IMR-90 (cell line): Measurements from ENCODE around the gene HRH1. TPM values are rescaled to one million over a fixed set of nuclear protein-coding genes. Genes with fewer than 3 reads are reported as not detected.

ENCODE experiments used
- ATAC-seq: fragments of 200-7000 bp; cut with Tn5 transposase; 2 replicates; pipeline ENCODE4 v1.9.1; 2020; ENCODE audit warnings: low read depth, mild to moderate bottlenecking, moderate library complexity
- BruUV-seq: library from RNA; stranded (reverse); fragments of 400-500 nt; replicated peaks from 2 replicates; lab custom pipeline; 2021; lab: Mats Ljungman, UMichigan
- CTCF ChIA-PET: fragments of 300-600 bp; formaldehyde crosslinking; extraction: SDS; loops from one replicate; lab custom pipeline; 2021; ENCODE audit warnings: antibody characterized with exemption; lab: Yijun Ruan, JAX
- POLR2A ChIA-PET: fragments of 300-600 bp; sonication (Branson Sonifier 250); formaldehyde crosslinking; loops from one replicate; lab custom pipeline; 2022; ENCODE audit warnings: antibody characterized with exemption; ENCODE audit not compliant: unreplicated experiment; lab: Charles Lee
- DNase-seq: peaks from one replicate; pipeline ENCODE4 v3.0.0; 2013
- H2AFZ ChIP-seq: replicated peaks from 2 replicates; pipeline ENCODE3; 2013; ENCODE audit warnings: low read length, mild to moderate bottlenecking; ENCODE audit not compliant: poor library complexity
- H2AK5ac ChIP-seq: 2 replicates; pipeline ENCODE4 v1.6.1; 2013; ENCODE audit warnings: low read depth, low read length, inconsistent platforms
- H2AK9ac ChIP-seq: replicated peaks from 2 replicates; pipeline ENCODE3; 2013; ENCODE audit warnings: mild to moderate bottlenecking, low read depth, low read length, moderate library complexity; ENCODE audit not compliant: poor library complexity
- H2BK120ac ChIP-seq: 2 replicates; pipeline ENCODE4 v1.6.1; 2013; ENCODE audit warnings: low read depth, low read length, inconsistent platforms
- H2BK15ac ChIP-seq: 3 replicates; pipeline ENCODE4 v1.6.1; 2013; ENCODE audit warnings: low read depth, low read length, inconsistent platforms
- H2BK20ac ChIP-seq: 2 replicates; pipeline ENCODE4 v1.6.1; 2013; ENCODE audit warnings: low read depth, mild to moderate bottlenecking, inconsistent platforms, low read length, moderate library complexity
- H2BK5ac ChIP-seq: 2 replicates; pipeline ENCODE4 v1.6.1; 2013; ENCODE audit warnings: mild to moderate bottlenecking, low read depth, low read length, inconsistent platforms; ENCODE audit not compliant: poor library complexity, severe bottlenecking
- H3K14ac ChIP-seq: replicated peaks from 2 replicates; pipeline ENCODE4 v1.6.1; 2013; ENCODE audit warnings: low read depth, low read length, inconsistent platforms
- H3K18ac ChIP-seq: 2 replicates; pipeline ENCODE4 v1.6.1; 2013; ENCODE audit warnings: low read depth, low read length, control low read depth
- H3K23ac ChIP-seq: 2 replicates; pipeline ENCODE4 v1.6.1; 2013; ENCODE audit warnings: low read depth, low read length, inconsistent platforms
- H3K27ac ChIP-seq: 2 replicates; pipeline ENCODE4 v1.5.1; 2013; ENCODE audit warnings: mild to moderate bottlenecking, control low read depth, low read length; ENCODE audit not compliant: insufficient read depth
- H3K27me3 ChIP-seq: 2 replicates; pipeline ENCODE4 v1.6.1; 2013; ENCODE audit warnings: low read length; ENCODE audit not compliant: control insufficient read depth, insufficient read depth
- H3K36me3 ChIP-seq: 2 replicates; pipeline ENCODE4 v1.6.1; 2013; ENCODE audit warnings: low read length, mixed read lengths; ENCODE audit not compliant: control insufficient read depth, insufficient read depth
- H3K4ac ChIP-seq: 2 replicates; pipeline ENCODE4 v1.6.1; 2013; ENCODE audit warnings: low read depth, low read length, inconsistent platforms
- H3K4me1 ChIP-seq: 2 replicates; pipeline ENCODE4 v1.6.1; 2013; ENCODE audit warnings: low read length, mixed read lengths; ENCODE audit not compliant: control insufficient read depth, insufficient read depth
- H3K4me2 ChIP-seq: 2 replicates; pipeline ENCODE4 v1.6.1; 2013; ENCODE audit warnings: low read depth, mild to moderate bottlenecking, control low read depth, low read length, moderate library complexity
- H3K4me3 ChIP-seq: 2 replicates; pipeline ENCODE4 v1.5.1; 2013; ENCODE audit warnings: low read depth, mild to moderate bottlenecking, control low read depth, low read length, moderate library complexity; ENCODE audit not compliant: insufficient read depth
- H3K56ac ChIP-seq: 2 replicates; pipeline ENCODE4 v1.6.1; 2013; ENCODE audit warnings: low read length, inconsistent platforms; ENCODE audit not compliant: insufficient read depth; ENCODE audit errors: extremely low read depth
- H3K79me1 ChIP-seq, 2 experiments: 2 replicates each; pipeline ENCODE4 v1.6.1; 2013; ENCODE audit warnings: low read length in 2 of 2, inconsistent platforms in 1 of 2, low read depth in 1 of 2
- H3K9ac ChIP-seq: 2 replicates; pipeline ENCODE4 v1.6.1; 2013; ENCODE audit warnings: low read depth, low read length, control low read depth
- H3K9me1 ChIP-seq: 2 replicates; pipeline ENCODE4 v1.6.1; 2013; ENCODE audit warnings: low read length, inconsistent platforms; ENCODE audit not compliant: insufficient read depth
- H3K9me3 ChIP-seq: 2 replicates; pipeline ENCODE4 v1.6.1; 2013; ENCODE audit warnings: low read length; ENCODE audit not compliant: control insufficient read depth, insufficient read depth
- H4K20me1 ChIP-seq: 2 replicates; pipeline ENCODE4 v1.6.1; 2013; ENCODE audit warnings: low read length, inconsistent platforms; ENCODE audit not compliant: insufficient read depth
- H4K5ac ChIP-seq: 2 replicates; pipeline ENCODE4 v1.6.1; 2013; ENCODE audit warnings: mild to moderate bottlenecking, low read depth, low read length, control low read depth
- H4K8ac ChIP-seq, 2 experiments: 2 replicates each; pipeline ENCODE4 v1.6.1; 2013; ENCODE audit warnings: low read depth in 2 of 2, low read length in 2 of 2, control low read depth in 1 of 2, inconsistent platforms in 1 of 2
- H4K91ac ChIP-seq: 2 replicates; pipeline ENCODE4 v1.6.1; 2013; ENCODE audit warnings: low read depth, low read length, inconsistent platforms; ENCODE audit not compliant: insufficient read depth
- CEBPB ChIP-seq: IDR thresholded peaks from 2 replicates; pipeline ENCODE4 v1.6.1; 2012; ENCODE audit warnings: low read depth, low read length, improper control_type of control experiment
- FOS ChIP-seq: fragments of 150-350 bp; IDR thresholded peaks from 2 replicates; pipeline ENCODE4 v1.6.1; 2016; ENCODE audit warnings: low read depth, low read length
- MAFK ChIP-seq: IDR thresholded peaks from 2 replicates; pipeline ENCODE4 v1.6.1; 2012; ENCODE audit warnings: low read depth, low read length, improper control_type of control experiment
- MXI1 ChIP-seq: IDR thresholded peaks from 2 replicates; pipeline ENCODE4 v1.6.1; 2012; ENCODE audit warnings: low read depth, mild to moderate bottlenecking, low read length, moderate library complexity, borderline replicate concordance
- POLR2A ChIP-seq: IDR thresholded peaks from 2 replicates; pipeline ENCODE4 v1.6.1; 2012; ENCODE audit warnings: mild to moderate bottlenecking, low read depth, low read length
- RCOR1 ChIP-seq: IDR thresholded peaks from 2 replicates; pipeline ENCODE4 v1.6.1; 2012; ENCODE audit warnings: mild to moderate bottlenecking, low read length, improper control_type of control experiment; ENCODE audit not compliant: insufficient replicate concordance
- RFX5 ChIP-seq: IDR thresholded peaks from 2 replicates; pipeline ENCODE4 v1.8.0; 2012; ENCODE audit warnings: low read depth, mild to moderate bottlenecking, low read length, moderate library complexity
- WGBS, 2 experiments: methylation state at CpG; one replicate each; pipeline versions ENCODE4 v1.1.5 to v1.1.7; 2013; ENCODE audit warnings: missing lambda C conversion rate in 2 of 2; ENCODE audit not compliant: insufficient read length in 1 of 2; ENCODE audit errors: extremely low coverage in 2 of 2; 5-methylcytosine and 5-hydroxymethylcytosine counted together
- dilution Hi-C: fragments of 300-500 bp; cut with HindIII; formaldehyde crosslinking; loops from one replicate; pipeline ENCODE4 v1.14.3; 2018; ENCODE audit warnings: low sequenced_read_pairs; ENCODE audit not compliant: unreplicated experiment
- in situ Hi-C: fragments of 300-500 bp; cut with MboI; formaldehyde crosslinking; loops from 3 replicates; pipeline ENCODE4 v1.14.3; 2019; ENCODE audit warnings: low sequenced_read_pairs, inconsistent platforms, mixed read lengths
- intact Hi-C: fragments of 100-400 bp; cut with micrococcal nuclease; formaldehyde crosslinking; loops from 2 replicates; pipeline ENCODE4 v1.10.0; 2022
- polyA plus RNA-seq, 3 experiments: library from polyadenylated mRNA; depleted of rRNA; stranded (reverse); fragments of >200 nt; gene quantifications; 2 replicates each; pipeline ENCODE4 v1.2.3, GENCODE V29; 2012; ENCODE audit warnings: low replicate concordance in 1 of 3
- total RNA-seq: library from RNA; depleted of rRNA; stranded (reverse); fragments of >200 nt; gene quantifications from 2 replicates; pipeline ENCODE4 v1.2.3, GENCODE V29; 2012
- TF ChIP-seq, protein P1 (sequence below): conservative IDR thresholded peaks from 2 replicates; pipeline ENCODE4 v1.5.1; 2012; ENCODE audit warnings: mild to moderate bottlenecking, low read depth, low read length, improper control_type of control experiment
- TF ChIP-seq, protein P2 (sequence below): fragments of 150-350 bp; IDR thresholded peaks from 2 replicates; pipeline ENCODE4 v1.6.1; 2017; ENCODE audit warnings: mild to moderate bottlenecking, antibody characterized with exemption, low read length, low read depth

The HRH1 gene
- total and polyA plus RNA-seq, 2 of the 4 experiments (the other 2 are of a cell fraction): 7.6 to 16.1 TPM

DNA sequence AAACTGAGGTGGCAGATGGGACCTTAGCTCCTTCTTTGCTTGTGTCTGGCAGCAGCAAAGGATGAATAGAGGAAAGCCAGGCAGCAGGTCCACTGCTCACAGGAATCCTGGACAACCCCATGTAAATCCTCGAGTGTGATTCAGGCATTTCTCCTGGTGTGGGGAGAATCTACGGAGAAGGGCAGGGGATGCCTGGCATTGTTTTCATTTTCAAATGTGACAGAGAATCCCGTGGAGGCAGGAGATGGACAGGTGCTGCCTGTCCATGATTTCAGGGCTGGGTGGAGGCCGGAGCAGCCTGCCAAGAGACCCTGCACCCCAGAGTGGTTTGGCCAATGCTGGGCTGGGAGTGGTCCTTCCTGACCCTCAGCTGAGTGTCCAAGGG is 1.7 kb downstream of the HRH1 start (continued):
- TF ChIP-seq, protein P1, sequence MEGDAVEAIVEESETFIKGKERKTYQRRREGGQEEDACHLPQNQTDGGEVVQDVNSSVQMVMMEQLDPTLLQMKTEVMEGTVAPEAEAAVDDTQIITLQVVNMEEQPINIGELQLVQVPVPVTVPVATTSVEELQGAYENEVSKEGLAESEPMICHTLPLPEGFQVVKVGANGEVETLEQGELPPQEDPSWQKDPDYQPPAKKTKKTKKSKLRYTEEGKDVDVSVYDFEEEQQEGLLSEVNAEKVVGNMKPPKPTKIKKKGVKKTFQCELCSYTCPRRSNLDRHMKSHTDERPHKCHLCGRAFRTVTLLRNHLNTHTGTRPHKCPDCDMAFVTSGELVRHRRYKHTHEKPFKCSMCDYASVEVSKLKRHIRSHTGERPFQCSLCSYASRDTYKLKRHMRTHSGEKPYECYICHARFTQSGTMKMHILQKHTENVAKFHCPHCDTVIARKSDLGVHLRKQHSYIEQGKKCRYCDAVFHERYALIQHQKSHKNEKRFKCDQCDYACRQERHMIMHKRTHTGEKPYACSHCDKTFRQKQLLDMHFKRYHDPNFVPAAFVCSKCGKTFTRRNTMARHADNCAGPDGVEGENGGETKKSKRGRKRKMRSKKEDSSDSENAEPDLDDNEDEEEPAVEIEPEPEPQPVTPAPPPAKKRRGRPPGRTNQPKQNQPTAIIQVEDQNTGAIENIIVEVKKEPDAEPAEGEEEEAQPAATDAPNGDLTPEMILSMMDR: no peak
- TF ChIP-seq, protein P2, sequence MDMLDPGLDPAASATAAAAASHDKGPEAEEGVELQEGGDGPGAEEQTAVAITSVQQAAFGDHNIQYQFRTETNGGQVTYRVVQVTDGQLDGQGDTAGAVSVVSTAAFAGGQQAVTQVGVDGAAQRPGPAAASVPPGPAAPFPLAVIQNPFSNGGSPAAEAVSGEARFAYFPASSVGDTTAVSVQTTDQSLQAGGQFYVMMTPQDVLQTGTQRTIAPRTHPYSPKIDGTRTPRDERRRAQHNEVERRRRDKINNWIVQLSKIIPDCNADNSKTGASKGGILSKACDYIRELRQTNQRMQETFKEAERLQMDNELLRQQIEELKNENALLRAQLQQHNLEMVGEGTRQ: no peak

DNA sequence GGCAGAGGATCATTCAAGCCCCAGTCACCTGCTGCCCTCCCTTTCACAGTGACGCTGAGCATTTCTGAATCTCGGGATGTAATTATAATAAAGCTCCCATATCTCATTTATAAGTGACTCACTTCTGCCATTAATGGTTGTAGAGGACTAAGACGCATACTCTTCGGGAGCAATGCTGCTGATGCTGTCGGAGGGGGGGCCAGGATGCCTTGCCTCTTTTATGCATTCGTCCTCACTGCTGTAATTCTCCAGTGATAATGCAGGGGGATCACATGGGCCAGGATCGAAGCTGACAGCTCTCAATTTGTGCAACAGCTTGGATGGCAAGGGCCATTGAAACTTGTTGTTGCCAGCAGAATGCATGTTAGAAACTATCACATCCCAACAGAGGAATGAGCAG is 3.1 kb downstream of the HRH1 start:
- in situ Hi-C loops (loop anchor here (25.0 kb wide), 1 partner anchor 180 kb away; no protein-coding TSS in a partner anchor), dilution Hi-C loops (no loop called here), intact Hi-C loops (no loop called here)
- no peak overlapping the region for H2BK20ac ChIP-seq
- no peak overlapping the region for H2AFZ ChIP-seq
- H2AK9ac ChIP-seq: no peak overlapping the region
- ChIA-PET CTCF (interaction anchor here (2.8 to 4.2 kb wide), 3 partner anchors 54 to 177 kb away, joined by 8 to 18 read pairs (median 17); no protein-coding TSS in a partner anchor), POLR2A (no interaction called here)
- no peak overlapping the region for H4K8ac ChIP-seq
- H3K9me1 ChIP-seq: peaks cover 28% of the 10 kb centered on the region
- H3K18ac ChIP-seq: no peak overlapping the region
- no peak overlapping the region for H2BK5ac ChIP-seq
- no peak overlapping the region for H3K27ac ChIP-seq
- no peak overlapping the region for H3K56ac ChIP-seq
- DNase-seq (no peak), ATAC-seq (no peak)
- no peak overlapping the region for H3K4me3 ChIP-seq
- BruUV-seq: no TSS peak
- WGBS, 2 experiments: no CpG with 5 or more reads among the region's 7 CpGs
- no peak overlapping the region; the same call in 1 of the 2 replicates for H3K4me2 ChIP-seq
- peaks cover 4% of the 10 kb centered on the region; the same call in 1 of the 2 replicates for H3K36me3 ChIP-seq
- no peak overlapping the region for H4K91ac ChIP-seq
- no peaks in the 10 kb centered on the region for H3K9me3 ChIP-seq
- peaks cover 17% of the 10 kb centered on the region for H3K4me1 ChIP-seq
- no peak overlapping the region for H2BK15ac ChIP-seq
- H2BK120ac ChIP-seq: 0 out of 2 replicates have a peak overlapping the region, but pooled peaks have one; percentile 7
- no peak overlapping the region for H3K23ac ChIP-seq
- peak overlapping the region; percentile 31; the same call in 1 of the 2 replicates for H3K4ac ChIP-seq
- no peak overlapping the region for H3K14ac ChIP-seq
- H3K9ac ChIP-seq: no peak overlapping the region
- TF ChIP-seq FOS: no peak
- TF ChIP-seq RCOR1: no peak
- no peak for TF ChIP-seq RFX5
- no peak for TF ChIP-seq CEBPB
- TF ChIP-seq, protein P1: no peak
- TF ChIP-seq POLR2A: no peak
- TF ChIP-seq, protein P2: no peak
- TF ChIP-seq MXI1: no peak
- no peak for TF ChIP-seq MAFK
- H2AK5ac ChIP-seq: no peak overlapping the region
- no peaks in the 10 kb centered on the region for H3K27me3 ChIP-seq
- H4K20me1 ChIP-seq: 0 out of 2 replicates have a peak, but pooled peaks cover 8% of the 10 kb centered on the region
- H4K5ac ChIP-seq: no peak overlapping the region
- peaks cover 36 to 63% of the 10 kb centered on the region in 2 experiments for H3K79me1 ChIP-seq
